HG02981 (cell line): ENCODE measurements around the gene COL8A1.
"Not testable (repeated sequence)": the region's sequence is repeated elsewhere in the genome, so short reads cannot be mapped to it uniquely, and the experiment has no call there.

Experiments
- ATAC-seq: cut with Tn5 transposase; IDR thresholded peaks from one replicate; pipeline ENCODE4 v1.9.1; 2021; ENCODE audit warnings: mild to moderate bottlenecking, moderate library complexity; ENCODE audit not compliant: unreplicated experiment

Gene COL8A1

GRCh38 chr3:99702953-99703943 is 64.9 kb downstream of the COL8A1 start:
- no peak for ATAC-seq

- no peak for ATAC-seq
Observed at GRCh38 chr3:99704417-99704816, 66.0 kb downstream of the COL8A1 start.

- no peak for ATAC-seq
Observed at GRCh38 chr3:99706410-99706809, 68.0 kb downstream of the COL8A1 start.

- ATAC-seq: no peak
Observed at GRCh38 chr3:99708207-99708745, 69.9 kb downstream of the COL8A1 start.

GRCh38 chr3:99709686-99710085 is 71.3 kb downstream of the COL8A1 start:
- no peak for ATAC-seq

GRCh38 chr3:99710094-99710493 is 71.7 kb downstream of the COL8A1 start:
- ATAC-seq: no peak

GRCh38 chr3:99711351-99711750 is 73.0 kb downstream of the COL8A1 start:
- ATAC-seq: no peak

GRCh38 chr3:99712291-99712954 is 74.0 kb downstream of the COL8A1 start:
- ATAC-seq: no peak

- no peak for ATAC-seq
Observed at GRCh38 chr3:99713440-99713839, 75.0 kb downstream of the COL8A1 start.

GRCh38 chr3:99714146-99714545 is 75.8 kb downstream of the COL8A1 start:
- no peak for ATAC-seq

GRCh38 chr3:99714575-99714974 is 76.2 kb downstream of the COL8A1 start:
- ATAC-seq: no peak

- ATAC-seq: no peak
Observed at GRCh38 chr3:99716463-99716995, 78.1 kb downstream of the COL8A1 start.

GRCh38 chr3:99720985-99721632 is 82.7 kb downstream of the COL8A1 start:
- ATAC-seq: no peak

GRCh38 chr3:99721633-99722007 is 83.2 kb downstream of the COL8A1 start:
- ATAC-seq: no peak

- no peak for ATAC-seq
Observed at GRCh38 chr3:99724276-99724675, 85.9 kb downstream of the COL8A1 start.

GRCh38 chr3:99730870-99731269 is 92.5 kb downstream of the COL8A1 start:
- ATAC-seq: no peak

- peak; percentile 54 for ATAC-seq
Observed at GRCh38 chr3:99731499-99731898, 93.1 kb downstream of the COL8A1 start.

GRCh38 chr3:99740371-99740770 is 102.0 kb downstream of the COL8A1 start:
- ATAC-seq: not testable (repeated sequence)

- no peak for ATAC-seq
Observed at GRCh38 chr3:99741588-99741987, 103.2 kb downstream of the COL8A1 start.

GRCh38 chr3:99747915-99748314 is 109.5 kb downstream of the COL8A1 start:
- no peak for ATAC-seq

- no peak for ATAC-seq
Observed at GRCh38 chr3:99751649-99752048, 113.3 kb downstream of the COL8A1 start.
